IMR-90 (cell line): ENCODE results near the gene SF3A2. TPM values are rescaled to one million over a fixed set of nuclear protein-coding genes. Genes with fewer than 3 reads are reported as not detected.

ENCODE experiments used
- ATAC-seq: fragments of 200-7000 bp; cut with Tn5 transposase; 2 replicates; pipeline ENCODE4 v1.9.1; 2020; ENCODE audit warnings: low read depth, mild to moderate bottlenecking, moderate library complexity
- BruUV-seq: library from RNA; stranded (reverse); fragments of 400-500 nt; replicated peaks from 2 replicates; lab custom pipeline; 2021; lab: Mats Ljungman, UMichigan
- CTCF ChIA-PET: fragments of 300-600 bp; formaldehyde crosslinking; extraction: SDS; loops from one replicate; lab custom pipeline; 2021; ENCODE audit warnings: antibody characterized with exemption; lab: Yijun Ruan, JAX
- POLR2A ChIA-PET: fragments of 300-600 bp; sonication (Branson Sonifier 250); formaldehyde crosslinking; loops from one replicate; lab custom pipeline; 2022; ENCODE audit warnings: antibody characterized with exemption; ENCODE audit not compliant: unreplicated experiment; lab: Charles Lee
- DNase-seq: peaks from one replicate; pipeline ENCODE4 v3.0.0; 2013
- H2AFZ ChIP-seq: replicated peaks from 2 replicates; pipeline ENCODE3; 2013; ENCODE audit warnings: low read length, mild to moderate bottlenecking; ENCODE audit not compliant: poor library complexity
- H2AK5ac ChIP-seq: 2 replicates; pipeline ENCODE4 v1.6.1; 2013; ENCODE audit warnings: low read depth, low read length, inconsistent platforms
- H2AK9ac ChIP-seq: replicated peaks from 2 replicates; pipeline ENCODE3; 2013; ENCODE audit warnings: mild to moderate bottlenecking, low read depth, low read length, moderate library complexity; ENCODE audit not compliant: poor library complexity
- H2BK120ac ChIP-seq: 2 replicates; pipeline ENCODE4 v1.6.1; 2013; ENCODE audit warnings: low read depth, low read length, inconsistent platforms
- H2BK15ac ChIP-seq: 3 replicates; pipeline ENCODE4 v1.6.1; 2013; ENCODE audit warnings: low read depth, low read length, inconsistent platforms
- H2BK20ac ChIP-seq: 2 replicates; pipeline ENCODE4 v1.6.1; 2013; ENCODE audit warnings: low read depth, mild to moderate bottlenecking, inconsistent platforms, low read length, moderate library complexity
- H2BK5ac ChIP-seq: 2 replicates; pipeline ENCODE4 v1.6.1; 2013; ENCODE audit warnings: mild to moderate bottlenecking, low read depth, low read length, inconsistent platforms; ENCODE audit not compliant: poor library complexity, severe bottlenecking
- H3K14ac ChIP-seq: replicated peaks from 2 replicates; pipeline ENCODE4 v1.6.1; 2013; ENCODE audit warnings: low read depth, low read length, inconsistent platforms
- H3K18ac ChIP-seq: 2 replicates; pipeline ENCODE4 v1.6.1; 2013; ENCODE audit warnings: low read depth, low read length, control low read depth
- H3K23ac ChIP-seq: 2 replicates; pipeline ENCODE4 v1.6.1; 2013; ENCODE audit warnings: low read depth, low read length, inconsistent platforms
- H3K27ac ChIP-seq: 2 replicates; pipeline ENCODE4 v1.5.1; 2013; ENCODE audit warnings: mild to moderate bottlenecking, control low read depth, low read length; ENCODE audit not compliant: insufficient read depth
- H3K27me3 ChIP-seq: 2 replicates; pipeline ENCODE4 v1.6.1; 2013; ENCODE audit warnings: low read length; ENCODE audit not compliant: control insufficient read depth, insufficient read depth
- H3K36me3 ChIP-seq: 2 replicates; pipeline ENCODE4 v1.6.1; 2013; ENCODE audit warnings: low read length, mixed read lengths; ENCODE audit not compliant: control insufficient read depth, insufficient read depth
- H3K4ac ChIP-seq: 2 replicates; pipeline ENCODE4 v1.6.1; 2013; ENCODE audit warnings: low read depth, low read length, inconsistent platforms
- H3K4me1 ChIP-seq: 2 replicates; pipeline ENCODE4 v1.6.1; 2013; ENCODE audit warnings: low read length, mixed read lengths; ENCODE audit not compliant: control insufficient read depth, insufficient read depth
- H3K4me2 ChIP-seq: 2 replicates; pipeline ENCODE4 v1.6.1; 2013; ENCODE audit warnings: low read depth, mild to moderate bottlenecking, control low read depth, low read length, moderate library complexity
- H3K4me3 ChIP-seq: 2 replicates; pipeline ENCODE4 v1.5.1; 2013; ENCODE audit warnings: low read depth, mild to moderate bottlenecking, control low read depth, low read length, moderate library complexity; ENCODE audit not compliant: insufficient read depth
- H3K56ac ChIP-seq: 2 replicates; pipeline ENCODE4 v1.6.1; 2013; ENCODE audit warnings: low read length, inconsistent platforms; ENCODE audit not compliant: insufficient read depth; ENCODE audit errors: extremely low read depth
- H3K79me1 ChIP-seq, 2 experiments: 2 replicates each; pipeline ENCODE4 v1.6.1; 2013; ENCODE audit warnings: low read length in 2 of 2, inconsistent platforms in 1 of 2, low read depth in 1 of 2
- H3K9ac ChIP-seq: 2 replicates; pipeline ENCODE4 v1.6.1; 2013; ENCODE audit warnings: low read depth, low read length, control low read depth
- H3K9me1 ChIP-seq: 2 replicates; pipeline ENCODE4 v1.6.1; 2013; ENCODE audit warnings: low read length, inconsistent platforms; ENCODE audit not compliant: insufficient read depth
- H3K9me3 ChIP-seq: 2 replicates; pipeline ENCODE4 v1.6.1; 2013; ENCODE audit warnings: low read length; ENCODE audit not compliant: control insufficient read depth, insufficient read depth
- H4K20me1 ChIP-seq: 2 replicates; pipeline ENCODE4 v1.6.1; 2013; ENCODE audit warnings: low read length, inconsistent platforms; ENCODE audit not compliant: insufficient read depth
- H4K5ac ChIP-seq: 2 replicates; pipeline ENCODE4 v1.6.1; 2013; ENCODE audit warnings: mild to moderate bottlenecking, low read depth, low read length, control low read depth
- H4K8ac ChIP-seq, 2 experiments: 2 replicates each; pipeline ENCODE4 v1.6.1; 2013; ENCODE audit warnings: low read depth in 2 of 2, low read length in 2 of 2, control low read depth in 1 of 2, inconsistent platforms in 1 of 2
- H4K91ac ChIP-seq: 2 replicates; pipeline ENCODE4 v1.6.1; 2013; ENCODE audit warnings: low read depth, low read length, inconsistent platforms; ENCODE audit not compliant: insufficient read depth
- BHLHE40 ChIP-seq: fragments of 150-350 bp; IDR thresholded peaks from 2 replicates; pipeline ENCODE4 v1.6.1; 2016; ENCODE audit warnings: mild to moderate bottlenecking, low read depth, low read length
- CEBPB ChIP-seq: IDR thresholded peaks from 2 replicates; pipeline ENCODE4 v1.6.1; 2012; ENCODE audit warnings: low read depth, low read length, improper control_type of control experiment
- MAFK ChIP-seq: IDR thresholded peaks from 2 replicates; pipeline ENCODE4 v1.6.1; 2012; ENCODE audit warnings: low read depth, low read length, improper control_type of control experiment
- MAZ ChIP-seq: IDR thresholded peaks from 2 replicates; pipeline ENCODE4 v1.6.1; 2012; ENCODE audit warnings: low read depth, mild to moderate bottlenecking, low read length, improper control_type of control experiment, moderate library complexity, borderline replicate concordance
- MXI1 ChIP-seq: IDR thresholded peaks from 2 replicates; pipeline ENCODE4 v1.6.1; 2012; ENCODE audit warnings: low read depth, mild to moderate bottlenecking, low read length, moderate library complexity, borderline replicate concordance
- NFE2L2 ChIP-seq: fragments of 150-350 bp; IDR thresholded peaks from 2 replicates; pipeline ENCODE4 v1.6.1; 2016; ENCODE audit warnings: low read depth, mild to moderate bottlenecking, low read length
- POLR2A ChIP-seq: IDR thresholded peaks from 2 replicates; pipeline ENCODE4 v1.6.1; 2012; ENCODE audit warnings: mild to moderate bottlenecking, low read depth, low read length
- RFX5 ChIP-seq: IDR thresholded peaks from 2 replicates; pipeline ENCODE4 v1.8.0; 2012; ENCODE audit warnings: low read depth, mild to moderate bottlenecking, low read length, moderate library complexity
- SMC3 ChIP-seq: fragments of 150-350 bp; IDR thresholded peaks from 2 replicates; pipeline ENCODE4 v1.6.1; 2016; ENCODE audit warnings: low read depth, mild to moderate bottlenecking, antibody characterized with exemption, low read length, moderate library complexity
- WGBS, 2 experiments: methylation state at CpG; one replicate each; pipeline versions ENCODE4 v1.1.5 to v1.1.7; 2013; ENCODE audit warnings: missing lambda C conversion rate in 2 of 2; ENCODE audit not compliant: insufficient read length in 1 of 2; ENCODE audit errors: extremely low coverage in 2 of 2; 5-methylcytosine and 5-hydroxymethylcytosine counted together
- dilution Hi-C: fragments of 300-500 bp; cut with HindIII; formaldehyde crosslinking; loops from one replicate; pipeline ENCODE4 v1.14.3; 2018; ENCODE audit warnings: low sequenced_read_pairs; ENCODE audit not compliant: unreplicated experiment
- in situ Hi-C: fragments of 300-500 bp; cut with MboI; formaldehyde crosslinking; loops from 3 replicates; pipeline ENCODE4 v1.14.3; 2019; ENCODE audit warnings: low sequenced_read_pairs, inconsistent platforms, mixed read lengths
- intact Hi-C: fragments of 100-400 bp; cut with micrococcal nuclease; formaldehyde crosslinking; loops from 2 replicates; pipeline ENCODE4 v1.10.0; 2022
- polyA plus RNA-seq, 3 experiments: library from polyadenylated mRNA; depleted of rRNA; stranded (reverse); fragments of >200 nt; gene quantifications; 2 replicates each; pipeline ENCODE4 v1.2.3, GENCODE V29; 2012; ENCODE audit warnings: low replicate concordance in 1 of 3
- total RNA-seq: library from RNA; depleted of rRNA; stranded (reverse); fragments of >200 nt; gene quantifications from 2 replicates; pipeline ENCODE4 v1.2.3, GENCODE V29; 2012

The SF3A2 gene
- total and polyA plus RNA-seq, 2 of the 4 experiments (the other 2 are of a cell fraction): 4.8 to 34.5 TPM

GRCh38 chr19:2280633-2281264, 44.1 kb downstream of the SF3A2 start:
- WGBS, 2 experiments: 84% methylated on average over 8 of the region's 26 CpGs; no CpG with 5 or more reads in 1 of the 2 experiments
- TF ChIP-seq RFX5 (no peak), MAFK (no peak), SMC3 (no peak), MAZ (no peak), BHLHE40 (no peak), CEBPB (no peak), POLR2A (no peak), NFE2L2 (no peak), MXI1 (no peak)
- no peak for DNase-seq
- no peak overlapping the region for H3K18ac ChIP-seq
- H3K4me1 ChIP-seq: peaks cover 7% of the 10 kb centered on the region
- no peaks in the 10 kb centered on the region for H3K9me1 ChIP-seq
- dilution Hi-C loops: no loop called here
- no peak overlapping the region for H3K27ac ChIP-seq
- H4K5ac ChIP-seq: no peak overlapping the region
- in situ Hi-C loops: no loop called here
- H2AFZ ChIP-seq: no peak overlapping the region
- intact Hi-C loops: no loop called here
- ChIA-PET POLR2A (no interaction called here), CTCF (no interaction called here)
- H2BK120ac ChIP-seq: no peak overlapping the region
- H3K27me3 ChIP-seq: peaks cover 2% of the 10 kb centered on the region; the same call in 1 of the 2 replicates
- H4K91ac ChIP-seq: no peak overlapping the region
- no TSS peak for BruUV-seq
- no peak overlapping the region for H3K56ac ChIP-seq
- H3K4me3 ChIP-seq: no peak overlapping the region
- H3K79me1 ChIP-seq: peaks cover 0 to 12% of the 10 kb centered on the region in 2 experiments; a peak in 1 of 4 replicates
- no peaks in the 10 kb centered on the region for H3K9me3 ChIP-seq
- H4K20me1 ChIP-seq: peaks cover 14% of the 10 kb centered on the region
- no peak overlapping the region for H3K9ac ChIP-seq
- ATAC-seq: no peak
- no peak overlapping the region for H2AK9ac ChIP-seq
- peaks cover 4% of the 10 kb centered on the region; the same call in 1 of the 2 replicates for H3K36me3 ChIP-seq
- no peak overlapping the region for H2BK20ac ChIP-seq
- no peak overlapping the region for H2AK5ac ChIP-seq
- no peak overlapping the region for H3K4me2 ChIP-seq
- no peak overlapping the region for H3K4ac ChIP-seq
- no peak overlapping the region for H4K8ac ChIP-seq
- H2BK15ac ChIP-seq: no peak overlapping the region
- no peak overlapping the region for H3K23ac ChIP-seq
- no peak overlapping the region for H2BK5ac ChIP-seq
- H3K14ac ChIP-seq: no peak overlapping the region
